GM13977 (cell line): ENCODE results near the gene CATSPER1.
"Not testable (repeated sequence)": the region's sequence is repeated elsewhere in the genome, so short reads cannot be mapped to it uniquely, and the experiment has no call there.

Experiments used
- DNase-seq: peaks from one replicate; pipeline ENCODE4 v3.0.0; 2012; ENCODE audit warnings: low spot score
- in situ Hi-C: fragments of 300-500 bp; cut with MboI; formaldehyde crosslinking; loops from one replicate; pipeline ENCODE4 v1.12.0; 2022; ENCODE audit warnings: low sequenced_read_pairs, low pct_unique_long_range_greater_than_20kb, mixed read lengths, inconsistent platforms; ENCODE audit not compliant: unreplicated experiment
- TF ChIP-seq, protein P1 (sequence below): IDR thresholded peaks from 2 replicates; pipeline ENCODE4 v1.5.1; 2012; ENCODE audit warnings: mild to moderate bottlenecking, control low read depth; ENCODE audit not compliant: insufficient read depth; ENCODE audit errors: extremely low read depth, missing control alignments

CATSPER1 gene

DNA sequence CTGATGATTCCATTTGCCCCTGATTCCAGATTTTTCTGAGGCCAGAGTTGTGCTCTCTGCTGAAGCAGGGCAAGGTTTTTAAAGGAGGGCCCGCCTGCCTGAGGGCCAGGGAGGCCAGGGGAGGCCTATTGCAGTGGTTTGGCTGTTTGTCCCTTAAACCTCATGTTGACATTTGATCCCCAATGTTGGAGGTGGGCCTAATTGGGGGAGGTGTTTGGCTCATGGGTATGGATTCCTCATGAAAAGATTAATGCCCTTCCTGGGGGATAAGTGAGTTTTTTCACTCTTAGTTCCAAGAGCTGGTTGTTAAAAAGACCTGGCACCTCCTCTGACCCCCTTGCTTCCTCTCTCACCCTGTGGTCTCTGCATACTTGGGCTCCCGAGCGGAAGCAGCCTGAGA is 13.5 kb upstream of the CATSPER1 start:
- in situ Hi-C loops: no loop called here

DNA sequence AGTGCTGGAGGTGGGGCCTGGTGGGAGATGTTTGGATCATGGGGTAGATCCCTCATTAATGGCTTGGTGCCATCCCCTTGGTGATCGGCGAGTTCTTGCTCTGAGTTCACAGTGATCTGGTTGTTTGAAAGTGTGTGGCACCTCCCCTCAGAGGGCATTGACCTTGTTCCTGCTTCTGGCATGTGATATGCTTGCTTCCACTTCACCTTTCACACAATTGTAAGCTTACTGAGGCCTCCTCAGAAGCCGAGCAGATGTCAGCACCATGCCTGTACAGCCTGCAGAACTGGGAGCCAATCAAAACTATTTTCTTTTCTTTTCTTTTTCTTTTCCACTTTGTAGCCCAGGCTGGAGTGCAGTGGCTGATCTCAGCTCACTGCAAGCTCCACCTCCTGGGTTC is 11.0 kb upstream of the CATSPER1 start:
- no peak for DNase-seq
- TF ChIP-seq, protein P1, sequence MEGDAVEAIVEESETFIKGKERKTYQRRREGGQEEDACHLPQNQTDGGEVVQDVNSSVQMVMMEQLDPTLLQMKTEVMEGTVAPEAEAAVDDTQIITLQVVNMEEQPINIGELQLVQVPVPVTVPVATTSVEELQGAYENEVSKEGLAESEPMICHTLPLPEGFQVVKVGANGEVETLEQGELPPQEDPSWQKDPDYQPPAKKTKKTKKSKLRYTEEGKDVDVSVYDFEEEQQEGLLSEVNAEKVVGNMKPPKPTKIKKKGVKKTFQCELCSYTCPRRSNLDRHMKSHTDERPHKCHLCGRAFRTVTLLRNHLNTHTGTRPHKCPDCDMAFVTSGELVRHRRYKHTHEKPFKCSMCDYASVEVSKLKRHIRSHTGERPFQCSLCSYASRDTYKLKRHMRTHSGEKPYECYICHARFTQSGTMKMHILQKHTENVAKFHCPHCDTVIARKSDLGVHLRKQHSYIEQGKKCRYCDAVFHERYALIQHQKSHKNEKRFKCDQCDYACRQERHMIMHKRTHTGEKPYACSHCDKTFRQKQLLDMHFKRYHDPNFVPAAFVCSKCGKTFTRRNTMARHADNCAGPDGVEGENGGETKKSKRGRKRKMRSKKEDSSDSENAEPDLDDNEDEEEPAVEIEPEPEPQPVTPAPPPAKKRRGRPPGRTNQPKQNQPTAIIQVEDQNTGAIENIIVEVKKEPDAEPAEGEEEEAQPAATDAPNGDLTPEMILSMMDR: no peak
- in situ Hi-C loops: no loop called here

More for the DNA sequence above, 13.5 kb upstream of the CATSPER1 start:
- DNase-seq: no peak
- TF ChIP-seq, protein P1: no peak

DNA sequence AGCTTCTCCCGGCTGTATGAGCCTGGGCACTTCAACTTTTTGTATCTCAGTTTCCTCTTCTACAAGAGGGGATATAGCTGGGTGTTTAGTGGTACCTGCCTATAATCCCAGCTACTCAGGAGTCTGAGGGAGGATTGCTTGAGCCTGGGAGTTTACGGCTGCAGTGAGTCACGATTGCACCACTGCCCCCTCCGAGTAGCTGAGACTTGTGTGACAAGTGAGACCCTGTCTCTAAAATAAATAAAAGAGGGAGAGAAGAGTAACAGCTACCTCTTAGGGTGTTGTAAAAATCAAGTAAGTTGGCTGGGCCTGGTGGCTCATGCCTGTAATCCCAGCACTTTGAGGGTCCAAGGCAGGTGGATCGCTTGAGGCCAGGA is 10.0 kb upstream of the CATSPER1 start:
- in situ Hi-C loops: no loop called here
- TF ChIP-seq, protein P1: no peak
- no peak for DNase-seq

DNA sequence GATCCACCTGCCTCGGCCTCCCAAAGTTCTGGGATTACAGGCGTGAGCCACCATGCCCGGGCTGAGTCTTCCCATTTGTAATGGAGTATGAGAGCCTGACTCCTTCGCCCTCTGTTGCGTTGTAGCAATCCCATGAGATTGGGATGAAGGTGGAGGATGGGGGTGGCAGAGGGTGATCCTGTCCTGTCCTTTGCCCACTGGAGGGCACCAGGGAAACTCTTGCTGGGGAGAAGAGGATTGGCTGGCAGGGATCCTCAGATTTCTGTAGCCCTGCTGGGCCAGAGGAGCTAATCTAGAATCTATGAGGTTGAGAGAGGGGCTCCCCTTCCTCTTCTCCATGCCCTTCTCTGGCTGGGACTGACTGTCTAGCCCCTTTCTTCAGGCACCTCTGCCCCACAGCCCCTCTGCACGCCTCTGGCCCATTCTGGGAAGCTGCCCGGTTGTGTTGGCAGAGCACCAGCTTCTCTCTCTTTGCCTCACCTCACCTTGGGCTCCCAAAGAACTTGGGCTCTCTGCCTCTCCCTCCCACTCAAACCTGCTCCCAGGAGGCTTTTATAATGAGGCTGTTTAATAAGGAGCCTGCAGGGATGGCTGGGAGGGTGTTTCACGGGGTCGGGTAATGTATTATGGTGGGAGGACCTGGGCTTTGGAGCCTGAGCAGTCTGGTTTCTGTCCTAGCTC is 9.5 kb upstream of the CATSPER1 start:
- TF ChIP-seq, protein P1: no peak
- no peak for DNase-seq
- in situ Hi-C loops: no loop called here

DNA sequence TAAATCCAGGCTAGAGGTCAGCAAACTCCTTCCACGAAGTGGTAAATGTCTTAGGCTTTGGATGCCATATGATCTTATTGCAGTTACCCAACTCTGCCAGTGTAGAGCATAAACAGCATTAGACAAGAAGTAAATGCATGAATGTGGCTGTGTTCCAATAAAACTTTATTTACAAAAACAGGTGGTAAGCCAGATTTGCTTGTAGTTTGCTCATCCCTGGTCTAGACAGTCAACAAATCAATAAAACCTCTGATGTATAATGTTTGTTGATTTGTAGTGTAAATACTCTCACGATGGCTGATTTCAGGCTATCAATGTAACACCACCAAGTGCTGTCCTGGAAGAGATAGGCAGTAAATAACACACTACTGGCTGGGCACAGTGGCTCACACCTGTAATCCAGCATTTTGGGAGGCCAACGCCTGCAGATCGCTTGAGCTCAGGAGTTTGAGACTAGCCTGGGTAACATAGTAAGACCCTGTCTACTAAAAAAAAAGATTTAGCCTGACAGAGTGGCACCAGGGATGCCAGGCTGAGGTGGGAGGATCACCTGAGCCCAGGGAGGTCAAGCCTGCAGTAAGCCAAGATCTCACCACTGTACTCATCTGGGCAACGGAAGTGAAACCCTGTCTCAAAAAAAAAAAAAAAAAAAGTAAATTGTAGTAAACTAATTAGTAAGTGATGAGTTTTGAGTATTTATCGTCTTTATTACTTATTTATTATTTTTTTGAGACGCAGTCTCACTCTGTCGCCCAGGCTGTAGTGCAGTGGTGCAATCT is 6.9 kb upstream of the CATSPER1 start:
- no peak for DNase-seq
- in situ Hi-C loops: no loop called here
- TF ChIP-seq, protein P1: no peak

DNA sequence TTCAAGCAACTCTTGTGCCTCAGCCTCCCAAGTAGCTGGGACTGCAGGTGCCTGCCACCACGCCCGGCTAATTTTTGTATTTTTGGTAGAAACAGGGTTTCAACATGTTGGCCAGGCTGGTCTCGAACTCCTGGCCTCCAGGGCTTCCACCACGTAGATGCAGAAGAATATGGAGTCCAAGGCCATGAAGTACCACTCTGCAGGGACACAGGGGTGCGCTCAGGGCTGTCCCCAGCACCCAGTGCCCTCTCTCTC is 3.2 kb downstream of the CATSPER1 start:
- DNase-seq, in situ Hi-C loops: not testable (repeated sequence)

DNA sequence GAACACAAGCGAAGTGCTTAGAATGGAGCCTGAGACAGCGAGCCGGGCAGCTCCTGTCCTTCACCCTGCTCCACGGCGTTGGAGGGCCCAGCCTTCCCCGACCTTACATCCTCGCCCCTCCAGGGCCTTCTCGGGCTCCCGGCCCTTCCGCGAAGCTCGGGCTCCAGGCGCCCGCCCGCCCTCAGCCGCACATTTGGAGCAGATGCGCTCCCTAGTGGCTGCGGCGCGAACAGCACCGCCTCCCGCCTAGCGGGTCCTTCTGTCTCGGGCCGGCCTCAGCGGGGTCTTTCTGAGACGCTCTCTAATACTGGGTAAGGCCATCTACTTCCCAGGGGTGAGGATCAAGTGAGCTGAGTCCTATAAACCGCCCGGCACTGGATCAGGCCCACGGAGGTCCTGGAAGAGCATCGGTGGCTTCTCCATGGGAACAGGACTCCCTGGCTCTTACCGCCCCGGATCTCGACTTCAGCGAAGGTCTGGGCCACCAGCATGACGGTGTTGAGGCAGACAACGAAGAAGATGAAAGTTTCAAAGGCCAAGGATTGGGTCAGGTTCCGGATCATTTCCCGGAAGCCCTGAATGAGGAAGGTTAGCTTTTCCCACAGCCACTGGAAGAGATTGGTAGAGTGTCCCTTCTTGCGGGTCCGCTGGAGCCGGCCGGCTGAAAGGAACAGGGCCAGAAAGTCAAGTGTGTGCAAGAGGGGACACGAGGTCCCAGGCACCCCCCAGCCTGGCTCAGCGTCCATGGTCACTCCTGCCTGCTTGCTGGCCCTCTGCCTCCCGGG is 3.7 kb downstream of the CATSPER1 start:
- TF ChIP-seq, protein P1: peak; percentile 97
- in situ Hi-C loops: no loop called here
- DNase-seq: peak; percentile 91
